ENCODE results near the gene TMEM178A.
"Not testable (repeated sequence)": the region's sequence is repeated elsewhere in the genome, so short reads cannot be mapped to it uniquely, and the experiment has no call there.

TMEM178A gene

DNA sequence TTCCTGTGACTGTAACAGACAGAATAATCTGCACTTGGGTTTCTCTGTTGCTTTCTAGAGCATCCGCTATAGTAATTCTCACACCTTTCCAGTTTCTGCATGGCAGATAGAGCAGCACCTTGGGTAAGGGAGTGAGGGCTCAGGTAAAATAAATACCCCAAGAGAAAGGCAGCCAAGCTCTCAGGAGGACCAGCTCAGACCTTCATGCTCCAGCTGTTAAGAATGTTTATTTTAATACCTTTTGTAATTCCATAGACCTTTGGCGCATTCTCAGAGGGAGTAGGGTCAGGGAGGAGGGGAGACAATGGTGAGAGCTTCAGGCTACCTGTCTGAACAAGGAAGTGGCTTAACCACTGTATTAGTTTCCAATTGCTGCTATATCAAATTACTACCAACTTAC lies 16.2 kb upstream of the TMEM178A start:
- no peak for DNase-seq

DNA sequence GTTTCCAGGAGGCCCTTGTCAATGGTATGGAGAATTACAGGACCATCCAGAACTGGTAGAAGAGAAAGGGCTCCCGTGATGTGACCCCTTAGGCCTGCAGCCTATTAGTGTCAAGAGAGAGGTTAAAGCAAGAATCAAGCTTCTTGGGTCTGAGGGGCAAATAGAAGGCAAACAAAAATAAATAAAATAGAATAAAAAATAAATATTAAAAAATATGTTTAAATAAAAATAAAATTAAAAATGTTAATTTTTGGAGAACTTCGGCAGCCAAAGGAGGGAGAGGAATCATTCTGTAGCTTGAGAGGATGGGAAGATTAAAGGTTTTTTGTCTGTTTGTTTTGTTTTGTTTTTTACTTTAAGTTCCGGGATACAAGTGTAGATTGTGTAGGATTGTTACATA lies 15.2 kb upstream of the TMEM178A start:
- DNase-seq: no peak

DNA sequence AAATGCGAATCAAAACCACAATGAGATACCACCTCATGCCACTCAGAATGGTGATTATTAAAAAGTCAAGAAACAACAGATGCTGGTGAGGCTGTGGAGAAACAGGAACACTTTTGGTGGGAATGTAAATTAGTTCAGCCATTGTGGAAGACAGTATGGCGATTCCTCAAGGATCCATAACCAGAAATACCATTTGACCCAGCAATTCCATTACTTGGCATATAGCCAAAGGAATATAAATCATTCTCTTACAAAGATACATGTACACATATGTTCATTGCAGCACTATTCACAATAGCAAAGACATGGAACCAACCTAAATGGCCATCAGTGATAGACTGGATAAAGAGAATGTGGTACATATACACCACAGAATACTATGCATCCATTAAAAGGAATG lies 9.5 kb upstream of the TMEM178A start:
- DNase-seq: not testable (repeated sequence)

DNA sequence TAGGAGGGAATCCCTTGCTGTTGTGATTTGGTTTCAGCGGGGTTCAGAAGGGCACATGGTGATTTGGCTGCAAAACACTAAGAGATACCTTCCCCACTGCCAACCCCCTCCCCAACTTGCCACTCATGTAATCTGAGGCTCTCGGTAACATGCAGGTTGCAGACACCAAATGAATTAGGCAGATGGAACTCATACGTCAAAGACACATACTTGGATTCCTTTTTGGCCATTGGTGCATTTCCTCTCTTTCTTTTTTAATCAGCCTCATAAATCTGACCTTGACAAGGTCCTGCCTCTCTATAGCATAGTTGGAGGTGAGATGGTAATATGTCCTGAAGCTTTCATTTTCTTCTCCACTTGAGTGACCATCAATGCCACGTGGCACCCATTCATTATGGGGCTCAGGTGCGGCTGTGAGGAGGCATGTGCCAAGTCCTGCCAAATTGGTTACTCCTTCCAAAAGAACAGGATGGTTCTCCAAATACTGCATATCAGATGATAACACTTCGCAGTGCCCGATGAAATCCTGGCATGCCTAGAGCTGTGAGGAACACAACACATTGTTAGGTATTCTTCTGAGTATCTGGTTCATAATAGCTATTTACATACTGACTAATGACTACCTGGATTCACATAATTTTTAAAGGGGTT lies 8.3 kb upstream of the TMEM178A start:
- DNase-seq: no peak

DNA sequence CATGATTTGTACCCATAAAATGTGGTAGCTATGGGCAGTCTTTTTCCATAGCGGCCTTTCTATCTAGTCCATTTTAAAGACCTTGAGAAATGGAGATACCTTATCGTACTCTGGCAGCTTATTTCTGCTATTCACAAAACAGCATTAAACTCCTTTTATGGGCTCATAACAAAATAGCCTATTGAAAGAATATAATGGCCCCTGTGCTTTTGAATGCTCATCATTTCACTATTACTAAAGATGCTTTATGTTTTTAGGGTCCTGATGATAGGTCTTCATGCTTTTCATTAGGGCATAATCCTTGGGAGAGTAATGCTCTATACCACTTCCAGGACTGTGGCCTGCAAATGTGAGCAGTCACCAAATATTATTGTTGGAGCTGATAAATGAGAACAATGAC lies 7.3 kb upstream of the TMEM178A start:
- no peak for DNase-seq

DNA sequence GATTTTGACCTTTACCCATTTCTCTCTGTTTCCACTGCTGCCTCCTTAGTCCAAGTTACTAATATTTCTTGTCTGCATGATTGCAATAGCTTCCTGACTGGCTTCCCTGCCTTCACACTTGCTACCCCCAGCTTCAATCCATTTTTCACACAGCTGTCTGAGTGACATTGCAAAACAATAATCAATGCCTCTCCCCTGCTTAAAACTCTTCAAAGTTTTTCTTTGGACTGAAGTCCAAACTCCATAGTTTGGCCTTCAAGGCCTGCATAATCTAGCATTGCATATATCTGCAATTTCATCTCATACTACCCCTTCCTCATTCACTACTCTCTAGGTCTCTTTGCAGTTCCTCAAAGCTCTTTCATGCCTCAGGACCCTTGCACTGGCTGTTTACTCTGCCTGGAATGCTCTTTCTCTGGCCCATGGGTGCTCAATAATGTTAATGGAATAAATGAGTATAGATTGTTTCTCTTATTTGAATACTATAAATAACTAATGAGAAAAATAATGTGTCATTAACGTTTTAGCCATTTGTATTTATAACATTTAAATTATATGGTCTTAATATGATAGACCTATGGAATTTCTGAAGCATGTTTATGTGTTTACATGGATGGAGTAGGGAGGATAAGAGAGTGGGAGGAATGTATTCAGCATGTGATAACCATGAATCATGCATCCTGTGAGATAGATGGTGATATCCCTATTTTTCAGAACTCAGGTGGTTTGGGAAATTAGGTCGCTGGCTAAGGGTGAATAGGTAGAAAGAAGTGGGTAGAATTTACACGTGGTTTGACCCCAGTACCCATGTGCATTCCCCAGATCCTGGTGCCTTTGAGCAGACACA lies 5.7 kb upstream of the TMEM178A start:
- DNase-seq: peak; percentile 26

DNA sequence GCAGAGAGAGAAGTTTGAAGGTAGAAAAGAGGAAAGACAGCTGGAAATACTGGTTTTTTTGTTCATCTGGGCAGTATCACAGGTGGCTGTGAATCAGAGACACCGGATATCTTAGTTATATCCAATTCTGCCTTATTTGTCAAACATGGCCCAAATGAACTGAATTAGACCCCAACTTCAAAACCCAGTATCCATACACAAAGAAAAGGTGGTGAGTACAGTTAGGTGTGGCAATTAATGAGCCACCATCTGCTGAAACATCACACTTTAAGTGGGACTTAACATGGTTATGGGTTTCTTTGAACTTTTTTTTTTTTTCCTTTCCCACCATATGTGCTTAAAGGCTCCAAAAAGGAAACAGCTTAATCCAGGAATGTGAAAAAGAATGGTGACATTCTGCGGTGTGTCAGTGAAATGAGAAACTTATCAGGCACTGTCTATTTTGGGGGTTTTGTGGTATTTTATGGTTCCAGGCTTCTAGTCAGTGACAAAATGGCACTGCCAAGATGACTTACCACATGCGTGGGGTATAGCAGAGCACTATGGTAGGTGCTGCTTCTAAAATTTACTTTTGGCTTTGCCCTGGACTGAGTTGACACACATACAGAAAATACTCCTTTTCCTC lies 5.0 kb upstream of the TMEM178A start:
- no peak for DNase-seq

DNA sequence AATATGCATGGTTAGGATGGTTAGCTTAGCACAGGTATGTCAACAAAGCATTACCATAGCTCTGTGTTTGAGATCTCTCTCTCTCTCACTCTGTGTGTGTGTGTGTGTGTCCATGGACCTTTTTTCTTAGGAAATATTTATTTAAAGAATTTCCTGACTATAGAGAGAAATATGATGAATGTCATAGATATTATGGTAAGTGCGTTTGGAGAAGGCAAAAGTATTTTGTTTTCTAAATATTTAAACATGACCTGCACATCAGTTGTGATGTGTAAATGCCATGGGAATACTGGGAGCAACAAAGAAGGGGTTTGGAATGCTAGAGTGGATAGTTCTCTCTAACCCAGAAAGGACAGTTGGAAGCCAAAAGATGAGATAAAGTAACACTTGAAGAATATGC lies 3.9 kb upstream of the TMEM178A start:
- no peak for DNase-seq

DNA sequence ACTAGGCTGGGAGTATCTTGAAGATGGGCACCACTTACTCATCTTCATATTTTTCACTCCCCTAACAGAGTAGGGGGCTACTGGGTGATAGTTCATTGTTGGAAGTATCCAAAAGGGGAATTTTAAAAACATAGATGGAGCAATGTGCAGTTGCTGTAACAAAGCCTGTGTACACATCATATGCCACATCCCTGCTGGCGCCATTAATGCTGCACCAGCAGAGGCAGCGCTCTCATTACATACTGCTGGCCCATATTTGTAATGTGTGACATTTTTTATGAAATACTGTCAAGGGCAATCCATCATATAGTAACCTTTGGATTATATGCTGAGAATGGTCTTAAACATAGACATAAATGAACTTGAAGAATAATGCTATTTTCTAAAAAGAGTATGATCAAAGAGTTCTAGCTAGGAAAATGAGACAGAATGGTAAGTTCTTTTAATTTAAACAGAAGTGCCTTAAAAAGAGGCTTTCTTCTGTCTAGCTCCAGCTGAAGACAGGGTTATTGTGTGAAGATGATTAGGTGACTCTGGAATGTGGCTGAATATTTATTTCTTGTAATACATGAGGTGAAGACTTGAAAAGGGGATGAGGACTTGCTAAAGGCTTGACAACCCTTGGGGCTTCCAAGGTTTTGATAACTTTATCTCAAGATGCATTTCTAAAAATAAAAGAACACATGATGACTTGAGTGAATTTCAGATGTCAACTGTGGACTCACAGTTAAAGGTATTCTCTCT lies 2.4 kb upstream of the TMEM178A start:
- peak; percentile 18 for DNase-seq

DNA sequence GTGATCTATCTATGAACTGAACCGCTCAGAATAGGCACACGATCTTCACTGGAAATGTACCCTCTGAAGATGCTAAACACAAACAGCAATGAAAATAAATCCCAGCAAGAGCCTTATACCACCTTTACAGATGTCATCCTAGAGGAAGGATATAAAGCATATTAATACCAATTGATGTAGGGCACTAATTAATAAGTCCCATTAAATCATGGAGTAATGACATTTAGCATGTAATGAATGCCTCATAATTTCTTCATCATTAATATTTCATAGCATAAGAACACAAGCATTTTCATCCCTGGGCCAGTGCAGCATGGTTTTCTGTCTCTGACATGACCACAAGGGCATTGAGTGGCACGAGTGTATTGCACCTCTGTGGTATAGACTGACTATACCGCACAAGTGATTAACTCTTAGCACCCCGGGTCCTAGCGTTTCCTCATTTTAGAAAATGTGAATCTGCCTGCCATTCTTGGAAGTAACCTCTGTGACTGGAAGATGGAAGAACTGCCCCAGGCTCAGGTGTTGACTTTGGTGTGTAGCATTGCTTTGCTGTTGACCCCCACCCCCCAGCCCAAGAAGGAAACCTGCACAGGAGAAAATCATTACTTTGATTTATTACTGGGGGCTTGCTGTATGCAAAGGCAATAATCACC lies 1.4 kb upstream of the TMEM178A start:
- DNase-seq: no peak

DNA sequence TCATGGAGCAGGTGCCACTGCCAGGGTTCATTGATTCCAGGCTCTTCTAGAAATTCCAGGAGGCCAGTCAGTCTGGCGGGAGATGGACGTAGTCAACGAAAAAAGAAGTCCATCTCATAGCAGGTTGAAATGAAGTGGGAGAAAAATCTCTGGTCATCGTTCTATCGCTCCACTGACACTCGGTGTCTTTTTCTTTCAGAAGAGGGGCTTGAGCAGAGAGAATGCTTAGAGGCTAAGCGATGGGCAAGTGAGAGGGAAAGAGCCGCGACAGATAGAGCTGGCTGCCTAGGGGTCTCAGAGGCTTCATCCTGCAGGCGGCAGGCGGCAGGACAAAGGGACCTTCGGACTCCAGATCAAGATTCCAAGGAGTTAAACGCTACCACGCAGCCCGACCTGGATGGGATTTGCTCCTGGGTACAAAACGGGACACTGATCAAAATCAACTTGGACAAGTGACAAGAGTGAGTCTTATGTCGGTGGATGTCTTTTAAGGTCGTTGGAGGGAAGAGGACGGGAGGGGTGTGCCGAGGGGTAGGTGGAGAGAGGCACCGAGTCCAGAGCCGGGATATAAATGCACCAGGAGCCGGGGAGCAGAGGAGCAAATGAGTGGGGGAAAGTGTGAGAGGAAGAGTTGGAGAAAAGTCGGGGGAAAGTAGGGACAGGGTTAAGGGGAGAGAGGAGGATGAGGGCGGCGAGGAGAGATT lies 677 bp upstream of the TMEM178A start:
- no peak for DNase-seq

DNA sequence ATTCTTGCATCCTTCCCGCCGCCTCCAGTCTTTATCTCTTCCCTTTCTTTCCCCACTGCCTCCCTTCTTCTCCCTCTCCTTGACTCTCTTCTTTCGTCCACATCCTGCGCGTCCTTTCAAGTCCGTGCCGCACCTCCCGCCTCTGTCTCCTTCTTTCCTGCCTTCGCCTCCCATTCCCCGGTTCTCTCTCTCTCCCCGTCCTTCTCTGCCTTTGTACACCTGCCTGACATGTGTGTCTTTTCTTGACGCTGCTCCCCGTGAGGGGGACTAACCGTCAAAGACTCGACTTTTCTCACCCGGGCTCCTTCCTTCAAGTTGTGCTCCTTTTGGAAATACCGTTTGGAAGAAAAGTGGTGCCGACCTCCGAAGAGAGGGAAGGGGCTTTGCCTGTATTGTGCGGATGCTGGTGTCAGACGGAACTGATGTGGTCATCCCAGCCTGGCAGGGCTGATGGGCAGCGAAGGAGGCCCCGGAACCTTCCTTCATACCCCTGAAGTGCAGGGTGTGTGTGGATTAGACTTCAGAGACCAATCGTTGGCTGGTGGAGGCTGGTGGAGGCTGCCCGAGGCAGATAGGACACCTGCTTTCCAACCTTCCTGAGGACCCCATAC lies 879 bp downstream of the TMEM178A start:
- DNase-seq: no peak

DNA sequence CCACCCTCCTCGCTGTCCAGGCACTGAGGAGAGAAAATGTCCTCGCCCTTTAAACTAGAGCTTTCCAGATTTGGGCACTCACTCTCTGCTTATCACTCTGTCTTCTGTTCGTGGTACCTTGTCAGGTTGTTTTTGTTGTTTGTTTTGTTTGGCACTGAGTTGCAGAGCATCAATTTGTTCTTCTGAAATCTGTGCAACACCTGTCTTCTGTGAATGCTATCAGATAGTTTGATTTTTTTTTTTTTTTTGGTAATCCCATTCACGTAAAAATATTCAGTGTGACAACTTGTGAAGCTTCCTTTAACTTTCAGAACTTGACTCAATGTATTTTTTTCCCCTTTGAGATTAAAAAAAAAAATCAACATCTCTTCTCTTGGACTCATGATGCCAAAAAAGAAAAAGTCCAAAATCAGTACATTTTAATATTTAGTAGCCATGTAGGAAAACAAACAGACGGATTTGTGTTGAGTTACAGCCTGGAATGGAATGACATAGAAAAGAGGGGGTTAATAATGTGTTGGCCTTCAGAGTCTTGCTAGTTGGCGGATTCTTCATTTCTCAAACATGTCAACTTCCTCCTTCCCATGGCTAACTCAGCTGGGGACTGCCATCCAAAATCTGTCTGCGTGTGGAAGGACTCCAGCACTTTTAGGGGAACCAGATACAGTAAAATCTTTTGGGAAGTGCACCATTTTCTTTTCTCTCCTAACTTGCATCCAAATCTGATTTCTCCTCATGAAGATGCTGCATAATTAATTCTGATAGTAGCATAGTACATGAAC lies 1.6 kb downstream of the TMEM178A start:
- no peak for DNase-seq

DNA sequence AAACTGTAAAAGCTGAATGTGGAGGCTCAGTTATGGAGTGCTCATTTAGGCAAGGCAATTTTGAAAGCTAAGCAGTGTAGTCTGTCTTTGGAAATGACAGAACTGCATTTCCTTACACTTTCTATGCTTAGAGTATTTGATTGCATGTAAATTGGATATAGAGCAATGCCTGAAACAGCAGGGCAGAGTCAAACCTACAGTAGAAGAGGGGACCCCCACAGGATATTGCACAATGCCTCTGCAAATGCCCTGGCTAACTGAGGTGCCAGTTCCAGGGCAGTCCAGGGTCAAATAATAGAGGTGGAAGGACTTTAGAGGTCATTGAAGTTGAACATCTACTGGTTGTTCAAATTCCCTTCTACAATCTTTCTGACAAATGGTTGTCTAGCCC lies 2.2 kb downstream of the TMEM178A start:
- DNase-seq: no peak

DNA sequence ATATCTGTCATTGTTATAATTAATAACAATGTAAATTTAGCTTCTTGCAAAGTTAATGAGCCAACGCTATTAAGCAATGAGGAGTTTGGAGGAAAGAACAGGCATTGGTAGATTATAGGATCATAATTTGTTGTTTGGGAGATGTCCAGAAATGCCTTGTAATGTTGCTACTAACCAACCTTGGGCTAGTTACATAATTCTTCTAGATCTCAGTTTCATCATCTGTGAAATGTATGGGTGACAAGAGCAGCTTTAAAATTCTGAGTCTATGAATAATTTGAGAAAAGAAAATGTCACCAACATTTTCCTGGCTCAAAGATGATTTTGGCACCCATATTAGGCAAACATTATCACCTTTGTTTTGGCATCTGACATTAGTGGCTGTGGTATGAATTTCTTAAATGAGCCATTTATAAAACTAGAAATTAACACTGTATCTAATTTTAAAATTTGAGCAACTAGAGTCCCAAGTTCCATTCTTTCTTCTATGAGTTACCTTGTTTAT lies 2.9 kb downstream of the TMEM178A start:
- no peak for DNase-seq

DNA sequence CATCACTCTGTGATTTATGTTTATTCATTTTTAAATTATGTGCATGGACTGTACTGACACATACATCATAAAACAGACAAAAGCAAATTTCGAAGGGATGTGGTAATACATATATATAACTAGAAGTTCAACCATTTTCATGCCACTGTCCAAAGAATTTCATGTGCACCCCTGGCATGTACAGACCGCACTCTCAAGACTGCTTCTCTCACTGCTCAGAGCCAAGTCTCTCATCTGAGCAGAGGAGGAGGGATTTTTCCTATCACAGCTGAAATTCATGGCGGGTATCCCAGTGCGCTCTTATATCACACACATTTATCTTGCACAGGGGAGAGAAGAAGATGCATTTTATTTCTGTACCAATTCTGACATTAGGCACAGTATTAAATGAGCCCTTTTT lies 5.9 kb downstream of the TMEM178A start:
- DNase-seq: no peak

DNA sequence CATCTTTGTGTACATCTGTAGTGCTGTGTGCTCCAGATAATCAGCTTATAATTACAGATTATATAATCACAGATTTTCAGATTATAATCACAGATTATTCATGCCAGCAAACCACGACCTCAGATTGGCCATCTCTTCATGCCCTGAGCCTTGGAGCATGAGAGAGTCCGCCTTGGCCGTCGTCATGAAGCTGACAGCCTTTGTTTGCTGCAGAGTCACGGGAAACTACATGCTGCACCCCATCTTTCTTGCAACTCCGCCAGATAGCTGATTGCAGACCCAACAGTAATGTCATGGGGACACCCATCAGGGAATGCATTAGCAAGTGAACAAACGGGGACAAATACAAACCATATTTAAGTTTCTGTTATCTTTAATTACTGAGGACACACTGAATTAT lies 7.3 kb downstream of the TMEM178A start:
- DNase-seq: no peak

DNA sequence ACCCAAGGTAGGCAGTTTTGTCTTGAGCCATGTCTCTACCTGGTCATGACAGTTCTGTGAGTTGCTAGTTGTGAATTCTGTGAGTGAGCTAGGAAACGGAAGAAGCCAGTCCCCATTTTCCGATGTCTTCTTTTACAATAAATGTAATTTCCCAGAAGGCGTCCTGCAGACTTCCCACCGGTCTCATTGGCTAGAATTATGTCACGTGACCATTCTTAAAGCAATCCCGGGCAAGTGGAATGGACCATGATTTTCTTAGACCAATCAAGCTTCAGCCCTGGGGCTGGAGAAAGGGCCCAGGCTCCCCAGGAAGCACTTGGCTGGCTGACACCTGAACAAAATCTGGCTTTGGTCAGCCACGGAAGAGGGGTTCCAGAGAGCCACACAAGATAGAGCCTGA lies 10.6 kb downstream of the TMEM178A start:
- no peak for DNase-seq

DNA sequence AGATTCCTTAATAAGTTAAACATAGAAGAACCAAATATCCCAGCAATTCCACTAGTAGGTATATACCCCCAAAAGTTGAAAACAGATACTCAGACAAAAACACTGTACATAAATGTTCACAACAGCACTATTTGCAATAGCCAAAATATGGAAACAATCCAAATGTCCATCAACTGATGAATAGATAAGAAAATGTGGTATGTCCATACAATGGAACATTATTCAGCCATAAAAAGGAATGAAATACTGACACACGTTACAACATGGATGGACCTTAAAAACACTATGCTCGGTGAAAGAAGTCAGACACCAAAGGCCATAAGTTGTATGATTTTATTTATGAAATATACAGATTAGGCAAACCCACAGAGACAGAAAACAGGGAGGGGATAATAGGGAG lies 12.5 kb downstream of the TMEM178A start:
- no peak for DNase-seq

DNA sequence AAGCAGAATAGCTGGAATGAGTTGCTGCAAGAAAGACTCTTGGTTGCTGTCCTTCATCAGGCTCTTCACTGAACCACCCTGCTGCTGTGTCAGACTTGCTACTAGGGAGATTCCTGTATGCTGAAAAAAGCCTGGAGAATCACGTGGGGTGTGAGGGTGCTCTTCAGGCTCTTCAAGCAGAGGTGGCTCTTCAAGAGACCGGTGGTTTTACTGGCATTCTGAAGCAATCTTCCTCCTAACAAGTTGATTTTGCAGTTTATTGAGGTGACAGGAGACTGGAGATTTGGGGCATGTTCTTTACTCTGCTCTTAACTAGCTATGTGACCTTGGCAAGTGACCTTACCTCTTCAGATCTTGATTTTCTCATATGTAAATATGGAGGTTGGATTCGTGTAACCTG lies 14.1 kb downstream of the TMEM178A start:
- no peak for DNase-seq

Measured in NCI-H226 (cell line).